OCI-LY7 (cell line): ENCODE results near the gene ELMO1.

ENCODE experiments used
- EZH2phosphoT487 ChIP-seq: fragments of 200-600 bp; sonication (generic); IDR thresholded peaks from 2 replicates; pipeline ENCODE4 v1.6.1; 2018; ENCODE audit warnings: low read depth, borderline replicate concordance, mild to moderate bottlenecking, mixed run types, antibody characterized with exemption, low read length, moderate library complexity, mixed read lengths
- TF ChIP-seq, protein P1 (sequence below): fragments of 200-600 bp; sonication (generic); conservative IDR thresholded peaks from 2 replicates; pipeline ENCODE4 v1.5.1; 2014; ENCODE audit warnings: mild to moderate bottlenecking, antibody characterized with exemption, low read length, moderate library complexity, mixed read lengths

DNA sequence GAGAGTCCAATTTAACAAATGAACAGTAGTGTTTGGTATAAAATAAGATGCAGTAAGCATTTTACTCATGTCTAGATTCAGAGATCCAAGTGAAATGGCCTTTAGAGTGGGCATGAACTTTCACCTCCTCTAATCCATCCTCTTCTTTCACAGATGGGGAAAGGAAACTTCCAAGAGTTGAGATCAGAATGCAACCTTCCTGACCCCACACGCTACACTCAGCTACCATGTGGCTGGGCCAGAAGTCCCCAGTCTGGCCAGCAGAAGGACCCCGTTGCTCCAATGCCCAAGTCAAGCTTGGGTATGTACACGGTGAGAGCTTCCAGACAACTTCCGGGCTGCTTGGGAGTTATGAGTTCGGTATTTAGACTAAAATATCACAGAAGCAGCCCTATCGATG, 228.0 kb downstream of the ELMO1 start:
- TF ChIP-seq, protein P1, sequence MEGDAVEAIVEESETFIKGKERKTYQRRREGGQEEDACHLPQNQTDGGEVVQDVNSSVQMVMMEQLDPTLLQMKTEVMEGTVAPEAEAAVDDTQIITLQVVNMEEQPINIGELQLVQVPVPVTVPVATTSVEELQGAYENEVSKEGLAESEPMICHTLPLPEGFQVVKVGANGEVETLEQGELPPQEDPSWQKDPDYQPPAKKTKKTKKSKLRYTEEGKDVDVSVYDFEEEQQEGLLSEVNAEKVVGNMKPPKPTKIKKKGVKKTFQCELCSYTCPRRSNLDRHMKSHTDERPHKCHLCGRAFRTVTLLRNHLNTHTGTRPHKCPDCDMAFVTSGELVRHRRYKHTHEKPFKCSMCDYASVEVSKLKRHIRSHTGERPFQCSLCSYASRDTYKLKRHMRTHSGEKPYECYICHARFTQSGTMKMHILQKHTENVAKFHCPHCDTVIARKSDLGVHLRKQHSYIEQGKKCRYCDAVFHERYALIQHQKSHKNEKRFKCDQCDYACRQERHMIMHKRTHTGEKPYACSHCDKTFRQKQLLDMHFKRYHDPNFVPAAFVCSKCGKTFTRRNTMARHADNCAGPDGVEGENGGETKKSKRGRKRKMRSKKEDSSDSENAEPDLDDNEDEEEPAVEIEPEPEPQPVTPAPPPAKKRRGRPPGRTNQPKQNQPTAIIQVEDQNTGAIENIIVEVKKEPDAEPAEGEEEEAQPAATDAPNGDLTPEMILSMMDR, result no peak
- TF ChIP-seq EZH2phosphoT487, result no peak
